SK-N-SH treated with all-trans-retinoic acid at 6 μM for 48 hours (cell line): ENCODE data around the gene ANKS6.

Source experiments
- ARNTL ChIP-seq: fragments of 450-650 bp; formaldehyde crosslinking; IDR thresholded peaks from 2 replicates; pipeline ENCODE4 v1.5.0; 2020; ENCODE audit warnings: low read depth, mild to moderate bottlenecking, moderate library complexity, borderline replicate concordance
- GLIS3 ChIP-seq: fragments of 250-450 bp; sonication (Bioruptor Pico); IDR thresholded peaks from 2 replicates; pipeline ENCODE4 v1.5.0; 2020; ENCODE audit warnings: mild to moderate bottlenecking, moderate library complexity
- RARB ChIP-seq: fragments of 250-450 bp; sonication (Bioruptor Pico); IDR thresholded peaks from 2 replicates; pipeline ENCODE4 v1.8.0; 2021; ENCODE audit warnings: mild to moderate bottlenecking, moderate library complexity
- TCF4 ChIP-seq: fragments of 250-450 bp; sonication (Bioruptor Pico); IDR thresholded peaks from 2 replicates; pipeline ENCODE4 v1.8.0; 2021; ENCODE audit warnings: mild to moderate bottlenecking, moderate library complexity, borderline replicate concordance
- TOX ChIP-seq: fragments of 250-450 bp; sonication (Bioruptor Pico); IDR thresholded peaks from 2 replicates; pipeline ENCODE4 v1.8.0; 2021; ENCODE audit warnings: mild to moderate bottlenecking, moderate library complexity, borderline replicate concordance

- no peak for TF ChIP-seq ARNTL (CRISPR knock-in tag)
- no peak for TF ChIP-seq RARB (CRISPR knock-in tag)
- no peak for TF ChIP-seq TCF4
- TF ChIP-seq TOX (CRISPR knock-in tag), result no peak
- TF ChIP-seq GLIS3 (CRISPR knock-in tag), result no peak
These were observed 12.7 kb downstream of the ANKS6 start for GRCh38 chr9:98783518-98784226.
